ENCODE results near the gene SPG7.

SPG7 gene

GRCh38 chr16:89548344-89549006 lies 40.3 kb downstream of the SPG7 start:
- no peak for DNase-seq

GRCh38 chr16:89549007-89549700 lies 41.0 kb downstream of the SPG7 start:
- peak; percentile 49 for DNase-seq

- DNase-seq, result no peak
Observed at GRCh38 chr16:89550421-89551007, 42.3 kb downstream of the SPG7 start.

GRCh38 chr16:89552329-89552728 lies 44.1 kb downstream of the SPG7 start:
- no peak for DNase-seq

GRCh38 chr16:89552913-89553312 lies 44.7 kb downstream of the SPG7 start:
- DNase-seq, result no peak

GRCh38 chr16:89553733-89554132 lies 45.5 kb downstream of the SPG7 start:
- DNase-seq, result no peak

- no peak for DNase-seq
Observed at GRCh38 chr16:89554343-89554742, 46.1 kb downstream of the SPG7 start.

GRCh38 chr16:89555265-89555664 lies 47.1 kb downstream of the SPG7 start:
- no peak for DNase-seq

- no peak for DNase-seq
Observed at GRCh38 chr16:89555780-89556179, 47.6 kb downstream of the SPG7 start.

- DNase-seq, result peak; percentile 85
Observed at GRCh38 chr16:89556750-89557689, 48.8 kb downstream of the SPG7 start.

- no peak for DNase-seq
Observed at GRCh38 chr16:89557690-89558490, 49.7 kb downstream of the SPG7 start.

- peak; percentile 89 for DNase-seq
Observed at GRCh38 chr16:89560378-89561141, 52.4 kb downstream of the SPG7 start, which contains the start of gene RPL13. TSS of gene RPL13 (plus strand) at chr16:89560682. CDS start at chr16:89560960, 278 bp downstream.

GRCh38 chr16:89561142-89561883 lies 53.1 kb downstream of the SPG7 start:
- peak; percentile 30 for DNase-seq

- no peak for DNase-seq
Observed at GRCh38 chr16:89561884-89562599, 53.8 kb downstream of the SPG7 start.

GRCh38 chr16:89562939-89563338 lies 54.7 kb downstream of the SPG7 start:
- no peak for DNase-seq

GRCh38 chr16:89563639-89564392 lies 55.6 kb downstream of the SPG7 start:
- no peak for DNase-seq

GRCh38 chr16:89564476-89565255 lies 56.5 kb downstream of the SPG7 start:
- peak; percentile 35 for DNase-seq

GRCh38 chr16:89565256-89565505 lies 57.0 kb downstream of the SPG7 start:
- DNase-seq, result no peak

Measured in activated T-cell treated with anti-CD3 and anti-CD28 coated beads, Interleukin-2, amount 50 U/mL, for 1 hour (primary cell).